Measurements from ENCODE around the gene BCAM. TPM values are rescaled to one million over a fixed set of nuclear protein-coding genes. Genes with fewer than 3 reads are reported as not detected.

The BCAM gene
- total RNA-seq, 4 donors from 2014 or later: 32.2 to 40.2 (median 37.1) TPM

DNA sequence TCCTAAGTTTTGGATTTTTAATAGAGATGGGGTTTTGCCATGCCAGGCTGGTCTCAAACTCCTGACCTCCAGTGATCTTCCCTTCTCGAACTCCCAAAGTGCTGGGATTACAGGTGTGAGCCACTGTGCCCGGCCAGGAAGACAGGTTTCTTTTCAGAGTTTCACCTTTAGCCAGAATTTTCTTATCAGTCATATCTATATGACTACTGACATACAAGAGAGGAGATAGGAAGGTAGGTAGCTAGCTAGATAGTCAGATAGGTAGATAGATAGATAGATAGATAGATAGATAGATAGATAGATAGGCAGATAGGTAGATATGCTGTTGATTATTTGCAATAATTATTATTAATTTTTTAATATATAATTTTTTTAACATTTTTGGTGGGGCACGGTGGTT lies 23.6 kb upstream of the BCAM start:
- TF ChIP-seq POLR2A (IDR thresholded peaks at IDR 0.05): no peak
- TF ChIP-seq, protein P1, sequence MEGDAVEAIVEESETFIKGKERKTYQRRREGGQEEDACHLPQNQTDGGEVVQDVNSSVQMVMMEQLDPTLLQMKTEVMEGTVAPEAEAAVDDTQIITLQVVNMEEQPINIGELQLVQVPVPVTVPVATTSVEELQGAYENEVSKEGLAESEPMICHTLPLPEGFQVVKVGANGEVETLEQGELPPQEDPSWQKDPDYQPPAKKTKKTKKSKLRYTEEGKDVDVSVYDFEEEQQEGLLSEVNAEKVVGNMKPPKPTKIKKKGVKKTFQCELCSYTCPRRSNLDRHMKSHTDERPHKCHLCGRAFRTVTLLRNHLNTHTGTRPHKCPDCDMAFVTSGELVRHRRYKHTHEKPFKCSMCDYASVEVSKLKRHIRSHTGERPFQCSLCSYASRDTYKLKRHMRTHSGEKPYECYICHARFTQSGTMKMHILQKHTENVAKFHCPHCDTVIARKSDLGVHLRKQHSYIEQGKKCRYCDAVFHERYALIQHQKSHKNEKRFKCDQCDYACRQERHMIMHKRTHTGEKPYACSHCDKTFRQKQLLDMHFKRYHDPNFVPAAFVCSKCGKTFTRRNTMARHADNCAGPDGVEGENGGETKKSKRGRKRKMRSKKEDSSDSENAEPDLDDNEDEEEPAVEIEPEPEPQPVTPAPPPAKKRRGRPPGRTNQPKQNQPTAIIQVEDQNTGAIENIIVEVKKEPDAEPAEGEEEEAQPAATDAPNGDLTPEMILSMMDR (IDR thresholded peaks at IDR 0.05): no peak
- Histone ChIP-seq H3K27ac (peak overlapping the region in 1 of 4 donors; percentile 64), H3K27me3 (no peaks in the 10 kb centered on the region), H3K36me3 (peaks cover 0 to 34% (median 0%) of the 10 kb centered on the region in 3 donors), H3K9me3 (no peaks in the 10 kb centered on the region), H3K4me1 (peaks cover 0 to 15% (median 0%) of the 10 kb centered on the region in 4 donors), H3K4me3 (no peak overlapping the region)
- no peak for DNase-seq

GRCh38 chr19:44785993-44786392 lies 22.9 kb upstream of the BCAM start:
- no peak overlapping the region for H3K4me3 ChIP-seq
- H3K4me1 ChIP-seq: peaks cover 0 to 9% (median 0%) of the 10 kb centered on the region in 4 donors
- TF ChIP-seq, protein P1 (IDR thresholded peaks at IDR 0.05): no peak
- TF ChIP-seq POLR2A (IDR thresholded peaks at IDR 0.05): no peak
- H3K27ac ChIP-seq: no peak overlapping the region
- H3K36me3 ChIP-seq: peaks cover 0 to 41% (median 0%) of the 10 kb centered on the region in 3 donors
- no peaks in the 10 kb centered on the region for H3K27me3 ChIP-seq
- DNase-seq: no peak
- no peaks in the 10 kb centered on the region for H3K9me3 ChIP-seq

GRCh38 chr19:44788971-44789370 lies 19.9 kb upstream of the BCAM start:
- no peak overlapping the region for H3K27ac ChIP-seq
- no peak overlapping the region for H3K4me3 ChIP-seq
- peaks cover 0 to 62% (median 0%) of the 10 kb centered on the region in 3 donors for H3K36me3 ChIP-seq
- H3K9me3 ChIP-seq: no peaks in the 10 kb centered on the region
- no peaks in the 10 kb centered on the region for H3K27me3 ChIP-seq
- H3K4me1 ChIP-seq: peaks cover 0 to 7% (median 0%) of the 10 kb centered on the region in 4 donors
- TF ChIP-seq POLR2A (IDR thresholded peaks at IDR 0.05): no peak
- TF ChIP-seq, protein P1 (IDR thresholded peaks at IDR 0.05): no peak
- no peak for DNase-seq

DNA sequence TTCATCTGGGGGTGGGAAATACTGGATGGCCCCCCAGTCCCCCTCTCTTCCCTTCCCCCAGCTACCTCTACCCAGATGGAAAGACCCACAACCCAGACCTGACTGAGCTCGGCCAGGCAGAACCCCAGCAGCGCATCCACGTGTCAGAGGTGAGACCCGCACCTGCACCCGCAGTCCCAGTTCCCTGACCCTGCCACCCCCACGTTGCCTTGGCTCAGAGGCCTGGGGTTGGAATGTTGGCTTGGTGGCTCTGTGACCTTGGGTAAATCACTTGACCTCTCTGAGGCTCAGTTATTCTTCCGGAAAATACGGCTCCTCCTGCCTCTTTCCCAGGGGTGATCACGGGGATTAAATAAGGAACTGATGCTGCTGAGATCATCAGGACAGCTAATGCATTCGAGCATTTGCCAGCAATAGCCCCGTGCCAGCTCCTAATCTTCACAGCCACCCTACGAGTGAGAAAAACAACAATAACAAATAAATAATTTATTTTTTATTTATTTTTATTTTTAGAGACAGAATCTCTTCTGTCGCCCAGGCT lies 18.9 kb upstream of the BCAM start:
- Histone ChIP-seq H3K27ac (no peak overlapping the region), H3K4me3 (no peak overlapping the region), H3K27me3 (no peaks in the 10 kb centered on the region), H3K9me3 (no peaks in the 10 kb centered on the region), H3K36me3 (peaks cover 0 to 69% (median 0%) of the 10 kb centered on the region in 3 donors), H3K4me1 (no peaks in the 10 kb centered on the region)
- no peak for TF ChIP-seq POLR2A (IDR thresholded peaks at IDR 0.05)
- TF ChIP-seq, protein P1 (IDR thresholded peaks at IDR 0.05): no peak
- DNase-seq: no peak

GRCh38 chr19:44792281-44792680 lies 16.6 kb upstream of the BCAM start:
- Histone ChIP-seq H3K27ac (no peak overlapping the region), H3K27me3 (no peaks in the 10 kb centered on the region), H3K4me1 (peaks cover 0 to 10% (median 0%) of the 10 kb centered on the region in 4 donors), H3K9me3 (no peaks in the 10 kb centered on the region), H3K36me3 (peaks cover 0 to 70% (median 0%) of the 10 kb centered on the region in 3 donors), H3K4me3 (no peak overlapping the region)
- no peak for DNase-seq
- no peak for TF ChIP-seq POLR2A (IDR thresholded peaks at IDR 0.05)
- TF ChIP-seq, protein P1 (IDR thresholded peaks at IDR 0.05): no peak
